RWPE1 (cell line): Measurements from ENCODE around the gene ZNF512B.

Experiments
- CTCF ChIA-PET: fragments of 350-600 bp; sonication (Branson Sonifier 250); formaldehyde crosslinking; extraction: SDS; loops from one replicate; lab custom pipeline; 2021; lab: Yijun Ruan, JAX
- POLR2A ChIA-PET: fragments of 400-600 bp; formaldehyde crosslinking; extraction: SDS; loops from one replicate; lab custom pipeline; 2020; ENCODE audit warnings: antibody characterized with exemption; ENCODE audit not compliant: low non-redundant PET; lab: Yijun Ruan, JAX
- DNase-seq: peaks from one replicate; pipeline ENCODE4 v3.0.0; 2012; ENCODE audit warnings: low spot score
- H3K27ac ChIP-seq: fragments of 450-650 bp; 2 replicates; pipeline ENCODE4 v1.5.1; 2017
- TF ChIP-seq, protein P1 (sequence below): fragments of 450-650 bp; conservative IDR thresholded peaks from 2 replicates; pipeline ENCODE4 v1.5.1; 2017; ENCODE audit warnings: low read depth, mild to moderate bottlenecking

Gene ZNF512B

GRCh38 chr20:63951398-63952209, 18.1 kb downstream of the ZNF512B start:
- POLR2A ChIA-PET, result interaction anchor here (0.5 kb wide), 2 partner anchors 134 to 240 kb away, joined by 3 to 5 read pairs; no protein-coding TSS in a partner anchor
- CTCF ChIA-PET, result interaction anchor here (0.7 to 2.8 kb wide), 3 partner anchors 22 to 71 kb away, joined by 4 to 9 read pairs (median 6); partner anchors contain the start of gene PRPF6
- TF ChIP-seq, protein P1, sequence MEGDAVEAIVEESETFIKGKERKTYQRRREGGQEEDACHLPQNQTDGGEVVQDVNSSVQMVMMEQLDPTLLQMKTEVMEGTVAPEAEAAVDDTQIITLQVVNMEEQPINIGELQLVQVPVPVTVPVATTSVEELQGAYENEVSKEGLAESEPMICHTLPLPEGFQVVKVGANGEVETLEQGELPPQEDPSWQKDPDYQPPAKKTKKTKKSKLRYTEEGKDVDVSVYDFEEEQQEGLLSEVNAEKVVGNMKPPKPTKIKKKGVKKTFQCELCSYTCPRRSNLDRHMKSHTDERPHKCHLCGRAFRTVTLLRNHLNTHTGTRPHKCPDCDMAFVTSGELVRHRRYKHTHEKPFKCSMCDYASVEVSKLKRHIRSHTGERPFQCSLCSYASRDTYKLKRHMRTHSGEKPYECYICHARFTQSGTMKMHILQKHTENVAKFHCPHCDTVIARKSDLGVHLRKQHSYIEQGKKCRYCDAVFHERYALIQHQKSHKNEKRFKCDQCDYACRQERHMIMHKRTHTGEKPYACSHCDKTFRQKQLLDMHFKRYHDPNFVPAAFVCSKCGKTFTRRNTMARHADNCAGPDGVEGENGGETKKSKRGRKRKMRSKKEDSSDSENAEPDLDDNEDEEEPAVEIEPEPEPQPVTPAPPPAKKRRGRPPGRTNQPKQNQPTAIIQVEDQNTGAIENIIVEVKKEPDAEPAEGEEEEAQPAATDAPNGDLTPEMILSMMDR, result no peak

GRCh38 chr20:63950701-63951397, 18.9 kb downstream of the ZNF512B start:
- no peak for DNase-seq
- H3K27ac ChIP-seq, result peak overlapping the region; percentile 99
- TF ChIP-seq, protein P1, result no peak
- CTCF ChIA-PET, result interaction anchor here (0.7 to 2.8 kb wide), 3 partner anchors 23 to 70 kb away, joined by 4 to 9 read pairs (median 6); partner anchors contain the start of gene PRPF6
- POLR2A ChIA-PET, result interaction anchor here (0.5 kb wide), 1 partner anchor 134 kb away, joined by 3 read pairs; no protein-coding TSS in a partner anchor

More at GRCh38 chr20:63951398-63952209, 18.1 kb downstream of the ZNF512B start:
- no peak for DNase-seq
- peak overlapping the region; percentile 99 for H3K27ac ChIP-seq

GRCh38 chr20:63947638-63948456, 21.9 kb downstream of the ZNF512B start:
- CTCF ChIA-PET, result no interaction called here
- POLR2A ChIA-PET, result no interaction called here
- H3K27ac ChIP-seq, result peak overlapping the region; percentile 99

GRCh38 chr20:63946986-63947637, 22.6 kb downstream of the ZNF512B start:
- TF ChIP-seq, protein P1, result no peak
- H3K27ac ChIP-seq, result peak overlapping the region; percentile 99
- ChIA-PET CTCF (no interaction called here), POLR2A (no interaction called here)
- no peak for DNase-seq

More at GRCh38 chr20:63947638-63948456, 21.9 kb downstream of the ZNF512B start:
- DNase-seq, result no peak
- TF ChIP-seq, protein P1, result no peak

DNA sequence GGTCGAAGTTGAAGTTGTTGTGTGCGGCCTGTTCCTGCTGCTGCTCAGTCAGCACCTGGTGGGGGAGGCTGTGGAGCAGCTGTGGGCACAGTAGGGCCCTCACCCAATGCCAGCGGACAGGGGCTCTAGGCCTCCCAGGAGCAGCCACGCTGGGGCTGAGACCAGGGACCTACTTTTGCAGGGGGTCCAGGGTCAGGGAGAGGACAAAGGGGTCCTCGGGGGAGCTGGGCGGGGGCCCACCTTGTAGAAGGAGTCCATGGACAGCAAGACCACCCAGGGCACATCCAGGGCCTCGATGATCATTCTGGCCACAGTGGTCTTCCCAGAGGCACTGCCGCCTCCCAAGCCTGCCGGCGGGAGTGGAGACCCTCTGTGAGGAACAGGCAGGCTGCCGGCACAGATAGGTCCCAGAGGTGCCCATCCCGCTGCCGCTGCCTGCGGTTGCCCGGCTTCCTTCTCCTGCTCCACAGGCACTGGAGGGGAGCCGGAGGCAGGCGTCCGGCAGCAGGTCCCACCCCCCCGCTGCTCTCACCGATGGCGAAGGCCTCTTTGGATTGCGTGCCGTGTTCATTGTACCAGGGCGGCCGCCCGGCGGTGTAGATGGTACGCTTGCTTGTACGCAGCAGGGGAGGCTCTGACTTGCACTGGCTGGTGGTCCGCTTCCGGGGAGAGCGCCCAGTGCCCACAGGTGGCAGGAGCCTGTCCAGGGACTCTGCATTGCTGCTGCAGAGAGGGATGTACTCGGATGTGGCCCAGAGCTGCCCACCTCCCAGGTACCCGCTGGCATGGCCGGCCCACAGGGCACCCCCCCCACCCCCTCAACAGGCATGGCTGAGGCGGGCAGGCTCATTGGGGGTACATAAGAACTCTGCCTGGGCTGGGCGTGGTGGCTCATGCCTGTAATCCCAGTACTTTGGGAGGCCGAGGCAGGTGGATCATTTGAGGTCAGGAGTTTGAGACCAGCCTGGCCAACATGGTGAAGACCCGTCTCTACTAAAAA, 23.5 kb downstream of the ZNF512B start:
- ChIA-PET CTCF (interaction anchor here (0.6 kb wide), 1 partner anchor 221 kb away, joined by 5 read pairs; no protein-coding TSS in a partner anchor), POLR2A (no interaction called here)
- TF ChIP-seq, protein P1, result no peak
- H3K27ac ChIP-seq, result peak overlapping the region; percentile 99
- no peak for DNase-seq
